GM12878 (cell line): ENCODE data around the gene NKX6-1.

ENCODE experiments used
- CHD4 ChIP-seq: fragments of 200-600 bp; sonication (generic); IDR thresholded peaks from 2 replicates; pipeline ENCODE4 v1.6.1; 2016; ENCODE audit warnings: mild to moderate bottlenecking
- EZH2 ChIP-seq: IDR thresholded peaks from 2 replicates; pipeline ENCODE4 v1.6.1; 2012; ENCODE audit warnings: low read depth, mild to moderate bottlenecking, control low read depth, inconsistent platforms, low read length, borderline replicate concordance; ENCODE audit not compliant: control insufficient read depth
- HDAC2 ChIP-seq: fragments of 200-600 bp; sonication (generic); IDR thresholded peaks from 2 replicates; pipeline ENCODE4 v1.6.1; 2017
- NFIC ChIP-seq: IDR thresholded peaks from 2 replicates; pipeline ENCODE4 v1.6.1; 2012; ENCODE audit warnings: low read depth, mild to moderate bottlenecking, inconsistent platforms, low read length, moderate library complexity
- NFXL1 ChIP-seq: fragments of 450-650 bp; IDR thresholded peaks from 2 replicates; pipeline ENCODE4 v1.6.1; 2017; ENCODE audit warnings: antibody characterized with exemption, mild to moderate bottlenecking, borderline replicate concordance
- POLR2A ChIP-seq: IDR thresholded peaks from 2 replicates; pipeline ENCODE4 v1.6.1; 2011; ENCODE audit warnings: low read depth, mild to moderate bottlenecking, low read length
- RAD21 ChIP-seq: IDR thresholded peaks from 2 replicates; pipeline ENCODE4 v1.6.1; 2011; ENCODE audit warnings: mild to moderate bottlenecking, low read depth, low read length, moderate library complexity; ENCODE audit not compliant: insufficient read depth
- SMC3 ChIP-seq: IDR thresholded peaks from 2 replicates; pipeline ENCODE4 v1.6.1; 2011; ENCODE audit warnings: low read length, improper control_type of control experiment, borderline replicate concordance
- SUZ12 ChIP-seq: fragments of 200-600 bp; sonication (generic); IDR thresholded peaks from one replicate; pipeline ENCODE4 v1.6.1; 2018; ENCODE audit warnings: antibody characterized with exemption, mild to moderate bottlenecking; ENCODE audit not compliant: unreplicated experiment
- YY1 ChIP-seq: IDR thresholded peaks from 2 replicates; pipeline ENCODE4 v1.6.1; 2011; ENCODE audit warnings: low read depth, mild to moderate bottlenecking, low read length
- ZNF24 ChIP-seq: fragments of 450-650 bp; IDR thresholded peaks from 2 replicates; pipeline ENCODE4 v1.6.1; 2017; ENCODE audit warnings: antibody characterized with exemption, mild to moderate bottlenecking
- TF ChIP-seq, protein P1 (sequence below), 3 experiments: IDR thresholded peaks in 2 of 3; conservative IDR thresholded peaks in 1 of 3; 2 replicates each; pipeline ENCODE4 v1.5.1; 2011; ENCODE audit warnings: low read depth in 3 of 3, low read length in 3 of 3, mild to moderate bottlenecking in 3 of 3, control low read depth in 2 of 3, moderate library complexity in 2 of 3, inconsistent platforms in 1 of 3, mixed read lengths in 1 of 3; ENCODE audit not compliant: control insufficient read depth in 2 of 3, insufficient read depth in 1 of 3; ENCODE audit errors: extremely low read depth in 1 of 3
- TF ChIP-seq, protein P2 (sequence below): IDR thresholded peaks from 2 replicates; pipeline ENCODE4 v1.6.1; 2012; ENCODE audit warnings: low read depth, low read length, improper control_type of control experiment
- TF ChIP-seq, protein P3 (sequence below): IDR thresholded peaks from 2 replicates; pipeline ENCODE4 v1.6.1; 2011; ENCODE audit warnings: borderline replicate concordance, low read depth, mild to moderate bottlenecking, moderate library complexity, mixed read lengths, low read length; ENCODE audit not compliant: insufficient read depth; ENCODE audit errors: extremely low read length

DNA sequence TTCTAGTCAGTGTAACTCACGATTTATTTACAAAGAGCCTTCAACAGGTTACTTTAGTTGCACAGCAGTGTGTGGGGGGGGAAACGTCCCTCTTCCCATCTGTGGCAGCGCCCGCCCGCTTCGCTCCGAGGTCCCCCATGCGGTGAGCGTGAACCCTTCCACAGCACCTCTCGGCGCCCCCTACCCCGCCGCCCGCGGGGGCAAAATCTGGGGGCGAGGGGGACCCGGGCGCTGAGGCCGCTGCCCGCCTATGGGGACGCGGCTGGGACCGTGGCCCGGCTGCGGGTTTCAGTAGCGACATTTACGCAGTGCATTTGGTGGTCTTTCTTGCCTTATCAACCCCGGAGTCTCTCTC is 6.4 kb downstream of the NKX6-1 start:
- TF ChIP-seq NFIC (no peak), YY1 (no peak), RAD21 (no peak), EZH2 (no peak), POLR2A (no peak), ZNF24 (no peak), CHD4 (no peak), NFXL1 (no peak), SMC3 (no peak), SUZ12 (no peak), HDAC2 (no peak)
- TF ChIP-seq, protein P1, sequence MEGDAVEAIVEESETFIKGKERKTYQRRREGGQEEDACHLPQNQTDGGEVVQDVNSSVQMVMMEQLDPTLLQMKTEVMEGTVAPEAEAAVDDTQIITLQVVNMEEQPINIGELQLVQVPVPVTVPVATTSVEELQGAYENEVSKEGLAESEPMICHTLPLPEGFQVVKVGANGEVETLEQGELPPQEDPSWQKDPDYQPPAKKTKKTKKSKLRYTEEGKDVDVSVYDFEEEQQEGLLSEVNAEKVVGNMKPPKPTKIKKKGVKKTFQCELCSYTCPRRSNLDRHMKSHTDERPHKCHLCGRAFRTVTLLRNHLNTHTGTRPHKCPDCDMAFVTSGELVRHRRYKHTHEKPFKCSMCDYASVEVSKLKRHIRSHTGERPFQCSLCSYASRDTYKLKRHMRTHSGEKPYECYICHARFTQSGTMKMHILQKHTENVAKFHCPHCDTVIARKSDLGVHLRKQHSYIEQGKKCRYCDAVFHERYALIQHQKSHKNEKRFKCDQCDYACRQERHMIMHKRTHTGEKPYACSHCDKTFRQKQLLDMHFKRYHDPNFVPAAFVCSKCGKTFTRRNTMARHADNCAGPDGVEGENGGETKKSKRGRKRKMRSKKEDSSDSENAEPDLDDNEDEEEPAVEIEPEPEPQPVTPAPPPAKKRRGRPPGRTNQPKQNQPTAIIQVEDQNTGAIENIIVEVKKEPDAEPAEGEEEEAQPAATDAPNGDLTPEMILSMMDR (IDR thresholded peaks at IDR 0.05 in 2 of 3, conservative IDR thresholded peaks at IDR 0.05 in 1 of 3; ENCODE audit: control insufficient read depth in 2 of 3, extremely low read depth in 1 of 3, insufficient read depth in 1 of 3, low read depth in 3 of 3, low read length in 3 of 3) = no peak
- TF ChIP-seq, protein P2, sequence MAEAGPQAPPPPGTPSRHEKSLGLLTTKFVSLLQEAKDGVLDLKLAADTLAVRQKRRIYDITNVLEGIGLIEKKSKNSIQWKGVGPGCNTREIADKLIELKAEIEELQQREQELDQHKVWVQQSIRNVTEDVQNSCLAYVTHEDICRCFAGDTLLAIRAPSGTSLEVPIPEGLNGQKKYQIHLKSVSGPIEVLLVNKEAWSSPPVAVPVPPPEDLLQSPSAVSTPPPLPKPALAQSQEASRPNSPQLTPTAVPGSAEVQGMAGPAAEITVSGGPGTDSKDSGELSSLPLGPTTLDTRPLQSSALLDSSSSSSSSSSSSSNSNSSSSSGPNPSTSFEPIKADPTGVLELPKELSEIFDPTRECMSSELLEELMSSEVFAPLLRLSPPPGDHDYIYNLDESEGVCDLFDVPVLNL = no peak
- TF ChIP-seq, protein P3, sequence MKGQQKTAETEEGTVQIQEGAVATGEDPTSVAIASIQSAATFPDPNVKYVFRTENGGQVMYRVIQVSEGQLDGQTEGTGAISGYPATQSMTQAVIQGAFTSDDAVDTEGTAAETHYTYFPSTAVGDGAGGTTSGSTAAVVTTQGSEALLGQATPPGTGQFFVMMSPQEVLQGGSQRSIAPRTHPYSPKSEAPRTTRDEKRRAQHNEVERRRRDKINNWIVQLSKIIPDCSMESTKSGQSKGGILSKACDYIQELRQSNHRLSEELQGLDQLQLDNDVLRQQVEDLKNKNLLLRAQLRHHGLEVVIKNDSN = no peak
